Measurements from ENCODE around the gene BCAS3.

The BCAS3 gene

DNA sequence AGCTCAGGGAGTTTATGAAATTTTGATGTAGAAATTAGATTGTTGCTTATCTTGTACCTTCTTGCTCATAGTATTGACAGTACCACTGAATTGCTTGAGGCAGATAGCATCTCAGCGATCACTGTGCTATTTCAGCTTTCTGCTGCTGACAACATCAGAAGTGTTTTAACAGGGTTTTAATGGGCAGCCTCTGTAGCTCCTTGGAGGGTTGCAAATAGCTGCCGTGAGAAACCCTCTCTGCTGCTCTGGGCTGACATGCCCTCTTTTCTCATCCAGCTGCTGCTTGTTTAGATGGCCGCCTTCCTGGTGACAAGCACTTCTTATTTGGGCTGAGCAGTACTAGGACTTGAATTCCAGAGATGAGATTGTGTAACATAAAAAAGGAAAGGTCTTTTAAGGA lies 541.8 kb downstream of the BCAS3 start:
- H3K4me3 ChIP-seq (ENCODE audit: low read length) = no peak overlapping the region
- TF ChIP-seq, protein P1, sequence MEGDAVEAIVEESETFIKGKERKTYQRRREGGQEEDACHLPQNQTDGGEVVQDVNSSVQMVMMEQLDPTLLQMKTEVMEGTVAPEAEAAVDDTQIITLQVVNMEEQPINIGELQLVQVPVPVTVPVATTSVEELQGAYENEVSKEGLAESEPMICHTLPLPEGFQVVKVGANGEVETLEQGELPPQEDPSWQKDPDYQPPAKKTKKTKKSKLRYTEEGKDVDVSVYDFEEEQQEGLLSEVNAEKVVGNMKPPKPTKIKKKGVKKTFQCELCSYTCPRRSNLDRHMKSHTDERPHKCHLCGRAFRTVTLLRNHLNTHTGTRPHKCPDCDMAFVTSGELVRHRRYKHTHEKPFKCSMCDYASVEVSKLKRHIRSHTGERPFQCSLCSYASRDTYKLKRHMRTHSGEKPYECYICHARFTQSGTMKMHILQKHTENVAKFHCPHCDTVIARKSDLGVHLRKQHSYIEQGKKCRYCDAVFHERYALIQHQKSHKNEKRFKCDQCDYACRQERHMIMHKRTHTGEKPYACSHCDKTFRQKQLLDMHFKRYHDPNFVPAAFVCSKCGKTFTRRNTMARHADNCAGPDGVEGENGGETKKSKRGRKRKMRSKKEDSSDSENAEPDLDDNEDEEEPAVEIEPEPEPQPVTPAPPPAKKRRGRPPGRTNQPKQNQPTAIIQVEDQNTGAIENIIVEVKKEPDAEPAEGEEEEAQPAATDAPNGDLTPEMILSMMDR (IDR thresholded peaks at IDR 0.05; ENCODE audit: insufficient read depth, low read depth, low read length, missing control alignments) = no peak
- no peak for DNase-seq (ENCODE audit: low read depth)

DNA sequence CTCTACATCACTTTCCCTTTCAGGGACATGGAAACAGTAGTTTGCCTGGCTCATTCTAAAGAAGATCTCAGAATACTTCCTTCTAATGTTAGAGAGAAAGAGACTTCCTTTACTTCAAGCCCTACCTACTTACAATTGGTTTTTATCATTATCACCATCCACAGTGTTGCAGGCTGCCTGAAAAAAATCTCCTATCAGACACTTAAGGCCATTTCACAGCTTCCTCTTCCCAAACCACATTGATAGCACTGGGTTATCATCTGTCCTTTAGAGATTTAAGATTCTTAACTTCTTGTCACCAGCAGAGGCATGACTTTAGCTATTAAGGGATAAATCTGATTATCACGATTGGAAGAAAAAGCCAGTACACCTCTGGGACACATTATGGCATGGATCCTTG lies 543.5 kb downstream of the BCAS3 start:
- H3K4me3 ChIP-seq (ENCODE audit: low read length) = no peak overlapping the region
- no peak for DNase-seq (ENCODE audit: low read depth)
- TF ChIP-seq, protein P1 (IDR thresholded peaks at IDR 0.05; ENCODE audit: insufficient read depth, low read depth, low read length, missing control alignments) = no peak

DNA sequence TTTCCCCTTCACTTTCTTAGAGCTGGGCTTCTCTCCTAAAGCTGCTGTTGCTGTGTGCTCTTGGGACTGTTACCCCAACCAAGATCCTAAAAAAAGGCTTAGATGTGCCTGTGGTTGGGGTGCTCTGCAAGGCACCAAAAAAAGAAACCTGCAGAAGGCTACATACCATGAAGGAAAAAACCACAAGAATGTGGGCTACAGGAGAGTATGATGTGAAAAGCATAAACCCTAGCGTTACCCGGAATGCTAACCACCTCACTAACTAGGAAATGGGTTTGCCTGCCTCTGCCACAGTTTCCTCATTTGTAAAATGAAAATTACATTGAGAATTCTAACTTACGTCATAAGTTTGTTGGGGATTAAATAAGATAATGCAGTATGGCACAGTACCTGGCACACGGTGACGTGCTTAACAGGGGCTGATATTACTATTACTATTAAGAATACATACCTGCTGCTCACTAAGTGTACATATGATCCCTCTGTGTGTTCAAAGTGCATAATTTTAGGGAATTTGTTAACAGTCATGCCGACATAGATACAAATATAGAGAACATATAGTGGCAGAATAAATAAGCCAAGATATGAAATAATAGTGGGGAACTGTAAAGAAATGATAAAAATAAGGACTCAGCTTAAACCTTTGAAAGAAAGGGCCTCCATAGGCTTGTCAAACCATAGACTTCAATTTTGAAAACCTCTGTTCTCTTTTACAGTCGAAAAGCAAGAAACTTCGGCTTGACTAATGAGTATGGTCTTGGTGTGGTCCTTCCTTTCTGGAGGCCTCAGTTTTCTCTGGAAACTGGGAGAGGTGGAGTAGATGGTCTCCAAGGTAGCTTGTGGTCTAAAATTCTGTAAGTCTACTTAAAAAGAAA lies 544.2 kb downstream of the BCAS3 start:
- TF ChIP-seq, protein P1 (IDR thresholded peaks at IDR 0.05; ENCODE audit: insufficient read depth, low read depth, low read length, missing control alignments) = no peak
- DNase-seq (ENCODE audit: low read depth) = no peak
- no peak overlapping the region for H3K4me3 ChIP-seq (ENCODE audit: low read length)

GRCh38 chr17:61223725-61224124 lies 546.1 kb downstream of the BCAS3 start:
- no peak overlapping the region for H3K4me3 ChIP-seq (ENCODE audit: low read length)
- TF ChIP-seq, protein P1 (IDR thresholded peaks at IDR 0.05; ENCODE audit: insufficient read depth, low read depth, low read length, missing control alignments) = no peak
- no peak for DNase-seq (ENCODE audit: low read depth)

DNA sequence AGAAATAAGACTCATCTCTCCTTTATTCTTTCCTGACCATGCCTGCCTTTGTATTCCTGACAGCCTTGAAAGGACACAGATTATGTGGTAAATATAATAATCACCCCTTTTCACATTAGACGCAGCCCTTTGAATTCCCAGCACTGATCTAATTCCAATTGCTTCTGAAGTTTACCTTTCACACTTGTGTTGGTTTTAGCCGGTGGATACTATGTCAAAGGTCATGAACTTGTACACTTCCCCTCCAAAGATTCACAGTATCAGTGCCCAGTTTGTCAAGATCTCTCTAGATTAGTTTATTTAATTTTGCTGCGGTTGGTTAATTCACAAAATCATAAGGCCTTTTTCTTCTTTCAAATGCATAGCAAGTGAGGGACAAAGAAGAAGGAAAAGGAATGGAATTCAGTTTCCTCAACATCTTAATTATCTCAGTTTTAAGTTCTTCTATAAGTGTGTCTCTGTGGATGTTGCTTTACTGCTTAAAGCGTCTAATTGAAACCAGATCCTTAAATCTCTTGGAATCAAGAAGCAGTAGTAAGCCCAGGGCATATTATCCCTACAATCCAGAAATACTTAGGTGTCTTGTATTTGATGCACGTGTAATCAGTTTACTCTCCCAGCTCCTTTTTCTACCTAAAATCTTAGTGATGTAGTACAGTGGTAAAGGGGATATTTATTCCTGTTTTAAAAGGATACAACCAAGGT lies 547.7 kb downstream of the BCAS3 start:
- TF ChIP-seq, protein P1 (IDR thresholded peaks at IDR 0.05; ENCODE audit: insufficient read depth, low read depth, low read length, missing control alignments) = no peak
- no peak for DNase-seq (ENCODE audit: low read depth)
- H3K4me3 ChIP-seq (ENCODE audit: low read length) = no peak overlapping the region

DNA sequence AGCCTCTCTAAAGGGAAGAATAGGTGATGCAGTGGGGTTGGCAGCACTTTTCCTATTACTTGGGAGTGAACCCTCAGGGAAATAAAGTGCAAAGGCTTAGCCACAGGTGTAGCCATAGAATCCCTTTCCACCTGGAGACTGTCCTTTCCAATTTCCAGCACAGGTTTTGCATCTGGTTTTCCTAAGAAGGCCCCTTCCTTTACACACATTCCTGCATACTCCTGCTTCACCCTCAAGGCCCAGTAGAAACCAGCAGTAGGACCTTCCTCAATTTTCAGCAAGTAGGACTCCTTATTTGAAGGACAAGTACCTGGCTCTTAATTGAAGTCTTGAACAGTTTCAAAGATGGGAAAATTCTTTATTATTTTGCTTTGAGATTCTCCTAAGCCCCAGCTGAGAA lies 550.2 kb downstream of the BCAS3 start:
- TF ChIP-seq, protein P1 (IDR thresholded peaks at IDR 0.05; ENCODE audit: insufficient read depth, low read depth, low read length, missing control alignments) = no peak
- DNase-seq (ENCODE audit: low read depth) = no peak
- H3K4me3 ChIP-seq (ENCODE audit: low read length) = no peak overlapping the region
